Measurements from ENCODE around the gene PKN3.

PKN3 gene

DNA sequence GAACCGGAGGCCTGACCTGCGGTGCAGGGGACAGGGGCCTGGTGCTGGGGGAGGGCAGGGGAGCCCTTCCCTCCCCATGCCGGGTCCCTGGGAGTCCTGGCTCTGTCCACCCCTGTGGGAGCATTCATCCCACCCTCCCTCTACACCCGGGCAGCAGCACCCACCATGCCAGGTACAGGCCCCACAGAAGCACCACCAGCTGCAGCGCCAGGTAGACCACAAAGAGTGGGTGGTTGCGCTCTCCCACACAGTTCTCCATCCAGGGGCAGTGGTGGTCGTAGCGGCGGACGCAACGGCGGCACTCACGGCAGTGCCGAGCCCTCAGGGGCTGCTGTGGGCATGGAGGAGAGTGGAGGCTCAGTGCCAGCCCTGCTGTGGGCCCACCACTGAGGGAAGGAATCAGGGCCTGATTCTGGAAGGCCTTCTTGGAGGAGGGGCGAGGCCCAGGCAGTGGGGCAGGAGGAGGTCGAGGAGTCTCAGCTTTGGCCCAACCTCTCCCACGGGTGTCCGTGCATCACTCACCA lies 19.2 kb downstream of the PKN3 start:
- TF ChIP-seq, protein P1, sequence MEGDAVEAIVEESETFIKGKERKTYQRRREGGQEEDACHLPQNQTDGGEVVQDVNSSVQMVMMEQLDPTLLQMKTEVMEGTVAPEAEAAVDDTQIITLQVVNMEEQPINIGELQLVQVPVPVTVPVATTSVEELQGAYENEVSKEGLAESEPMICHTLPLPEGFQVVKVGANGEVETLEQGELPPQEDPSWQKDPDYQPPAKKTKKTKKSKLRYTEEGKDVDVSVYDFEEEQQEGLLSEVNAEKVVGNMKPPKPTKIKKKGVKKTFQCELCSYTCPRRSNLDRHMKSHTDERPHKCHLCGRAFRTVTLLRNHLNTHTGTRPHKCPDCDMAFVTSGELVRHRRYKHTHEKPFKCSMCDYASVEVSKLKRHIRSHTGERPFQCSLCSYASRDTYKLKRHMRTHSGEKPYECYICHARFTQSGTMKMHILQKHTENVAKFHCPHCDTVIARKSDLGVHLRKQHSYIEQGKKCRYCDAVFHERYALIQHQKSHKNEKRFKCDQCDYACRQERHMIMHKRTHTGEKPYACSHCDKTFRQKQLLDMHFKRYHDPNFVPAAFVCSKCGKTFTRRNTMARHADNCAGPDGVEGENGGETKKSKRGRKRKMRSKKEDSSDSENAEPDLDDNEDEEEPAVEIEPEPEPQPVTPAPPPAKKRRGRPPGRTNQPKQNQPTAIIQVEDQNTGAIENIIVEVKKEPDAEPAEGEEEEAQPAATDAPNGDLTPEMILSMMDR (IDR thresholded peaks at IDR 0.05; ENCODE audit: low read length): no peak
- TF ChIP-seq EZH2phosphoT487 (IDR thresholded peaks at IDR 0.05; ENCODE audit: low read length) (no peak), EZH2 (optimal IDR thresholded peaks at IDR 0.05; ENCODE audit: low read depth, low read length) (no peak)
- Histone ChIP-seq H3K4me3 (ENCODE audit: low read length) (no peak overlapping the region), H4K20me1 (ENCODE audit: insufficient read depth, low read length) (no peaks in the 10 kb centered on the region), H3K79me2 (ENCODE audit: low read length) (peaks cover 21% of the 10 kb centered on the region), H3F3A (ENCODE audit: insufficient read depth, low read length) (peaks cover 6% of the 10 kb centered on the region; the same call in 1 of the 2 replicates), H3K36me3 (replicated peaks; ENCODE audit: insufficient read depth, low read length) (no peaks in the 10 kb centered on the region), H3K4me2 (ENCODE audit: low read depth, low read length) (no peak overlapping the region), H3K9ac (ENCODE audit: low read length) (no peak overlapping the region), H2AFZ (ENCODE audit: low read length) (no peak overlapping the region), H3K4me1 (ENCODE audit: low read length) (peaks cover 7% of the 10 kb centered on the region; the same call in 1 of the 2 replicates), H3K27me3 (replicated peaks; ENCODE audit: insufficient read depth, low read length) (no peaks in the 10 kb centered on the region), H3K27ac (ENCODE audit: low read length) (no peak overlapping the region), H3K9me2 (replicated peaks; ENCODE audit: insufficient read depth, low read length) (no peaks in the 10 kb centered on the region), H3K9me3 (replicated peaks; ENCODE audit: insufficient read depth, low read length) (no peaks in the 10 kb centered on the region)
- DNase-seq: no peak

GRCh38 chr9:128722380-128723351 lies 20.4 kb downstream of the PKN3 start:
- Histone ChIP-seq H3K9ac (ENCODE audit: low read length) (peak overlapping the region; percentile 85), H3K9me3 (replicated peaks; ENCODE audit: insufficient read depth, low read length) (no peaks in the 10 kb centered on the region), H3K9me2 (replicated peaks; ENCODE audit: insufficient read depth, low read length) (no peaks in the 10 kb centered on the region), H3K36me3 (replicated peaks; ENCODE audit: insufficient read depth, low read length) (no peaks in the 10 kb centered on the region), H3K4me1 (ENCODE audit: low read length) (peaks cover 7% of the 10 kb centered on the region; the same call in 1 of the 2 replicates), H3K27ac (ENCODE audit: low read length) (no peak overlapping the region), H3K4me2 (ENCODE audit: low read depth, low read length) (peak overlapping the region; percentile 63), H3K27me3 (replicated peaks; ENCODE audit: insufficient read depth, low read length) (no peaks in the 10 kb centered on the region), H3K4me3 (ENCODE audit: low read length) (peak overlapping the region; percentile 78), H2AFZ (ENCODE audit: low read length) (no peak overlapping the region), H4K20me1 (ENCODE audit: insufficient read depth, low read length) (no peaks in the 10 kb centered on the region), H3F3A (ENCODE audit: insufficient read depth, low read length) (peaks cover 6% of the 10 kb centered on the region; the same call in 1 of the 2 replicates), H3K79me2 (ENCODE audit: low read length) (peaks cover 21% of the 10 kb centered on the region)
- TF ChIP-seq EZH2phosphoT487 (IDR thresholded peaks at IDR 0.05; ENCODE audit: low read length) (no peak), EZH2 (optimal IDR thresholded peaks at IDR 0.05; ENCODE audit: low read depth, low read length) (no peak)
- TF ChIP-seq, protein P1 (IDR thresholded peaks at IDR 0.05; ENCODE audit: low read length): no peak
- no peak for DNase-seq

- H4K20me1 ChIP-seq (ENCODE audit: insufficient read depth, low read length): no peaks in the 10 kb centered on the region
- H3K4me1 ChIP-seq (ENCODE audit: low read length): peaks cover 7% of the 10 kb centered on the region; the same call in 1 of the 2 replicates
- H3K27me3 ChIP-seq (replicated peaks; ENCODE audit: insufficient read depth, low read length): no peaks in the 10 kb centered on the region
- H3K27ac ChIP-seq (ENCODE audit: low read length): no peak overlapping the region
- no peaks in the 10 kb centered on the region for H3K36me3 ChIP-seq (replicated peaks; ENCODE audit: insufficient read depth, low read length)
- no peaks in the 10 kb centered on the region for H3K9me2 ChIP-seq (replicated peaks; ENCODE audit: insufficient read depth, low read length)
- H3K4me3 ChIP-seq (ENCODE audit: low read length): peak overlapping the region; percentile 78
- no peak for DNase-seq
- H2AFZ ChIP-seq (ENCODE audit: low read length): peak overlapping the region; percentile 68
- H3K9ac ChIP-seq (ENCODE audit: low read length): peak overlapping the region; percentile 85
- H3F3A ChIP-seq (ENCODE audit: insufficient read depth, low read length): peaks cover 6% of the 10 kb centered on the region; the same call in 1 of the 2 replicates
- no peaks in the 10 kb centered on the region for H3K9me3 ChIP-seq (replicated peaks; ENCODE audit: insufficient read depth, low read length)
- H3K4me2 ChIP-seq (ENCODE audit: low read depth, low read length): peak overlapping the region; percentile 63
- H3K79me2 ChIP-seq (ENCODE audit: low read length): peaks cover 21% of the 10 kb centered on the region
- TF ChIP-seq, protein P1 (IDR thresholded peaks at IDR 0.05; ENCODE audit: low read length): no peak
- no peak for TF ChIP-seq EZH2 (optimal IDR thresholded peaks at IDR 0.05; ENCODE audit: low read depth, low read length)
- TF ChIP-seq EZH2phosphoT487 (IDR thresholded peaks at IDR 0.05; ENCODE audit: low read length): no peak
These were observed 21.1 kb downstream of the PKN3 start for GRCh38 chr9:128723352-128723865.

All from MM.1S (cell line).